Right lung (tissue), 5 donors: Measurements from ENCODE around the gene SPATS2. TPM values are rescaled to one million over a fixed set of nuclear protein-coding genes. Genes with fewer than 3 reads are reported as not detected.
"Not testable (repeated sequence)": the region's sequence is repeated elsewhere in the genome, so short reads cannot be mapped to it uniquely, and the experiment has no call there.

Experiments used
- DNase-seq, 2 donors: peaks; one replicate each; pipeline ENCODE4 v3.0.0-alpha.2; 2013
- polyA plus RNA-seq, 5 donors: library from polyadenylated mRNA; unstranded; fragments of 120-200 nt; gene quantifications; one replicate each; pipeline versions ENCODE4 v1.2.1 to v1.2.3, GENCODE V29; 2013; ENCODE audit warnings: inconsistent platforms in 1 of 5, low replicate concordance in 1 of 5; ENCODE audit not compliant: insufficient read length in 5 of 5, insufficient read depth in 1 of 5

The SPATS2 gene
- polyA plus RNA-seq, 5 donors: 55.9 to 77.0 (median 66.8) TPM

- no peak for DNase-seq
Measured at GRCh38 chr12:49397000-49397399, 29.7 kb downstream of the SPATS2 start.

DNA sequence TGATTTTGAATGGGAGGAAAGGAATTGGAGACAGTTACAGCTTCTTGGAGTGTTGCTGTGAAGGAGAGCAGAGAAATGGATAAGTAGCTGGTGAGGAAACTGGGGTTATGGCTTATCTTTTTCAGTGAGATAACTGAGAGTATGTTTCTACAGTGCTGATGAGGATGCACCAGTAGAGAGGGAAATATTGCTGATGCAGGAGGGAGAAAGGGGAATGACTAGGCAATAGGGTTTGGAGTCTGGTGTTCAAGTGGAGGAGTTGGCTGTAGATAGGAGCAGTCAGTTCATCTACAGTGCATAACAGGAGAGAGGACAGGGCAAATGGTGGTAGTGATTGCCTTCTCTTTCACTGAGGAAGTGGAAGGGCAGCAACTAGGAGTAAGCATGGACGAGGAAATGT is 33.0 kb downstream of the SPATS2 start:
- no peak for DNase-seq

- no peak for DNase-seq
Measured at GRCh38 chr12:49403971-49404450, 36.7 kb downstream of the SPATS2 start.

DNA sequence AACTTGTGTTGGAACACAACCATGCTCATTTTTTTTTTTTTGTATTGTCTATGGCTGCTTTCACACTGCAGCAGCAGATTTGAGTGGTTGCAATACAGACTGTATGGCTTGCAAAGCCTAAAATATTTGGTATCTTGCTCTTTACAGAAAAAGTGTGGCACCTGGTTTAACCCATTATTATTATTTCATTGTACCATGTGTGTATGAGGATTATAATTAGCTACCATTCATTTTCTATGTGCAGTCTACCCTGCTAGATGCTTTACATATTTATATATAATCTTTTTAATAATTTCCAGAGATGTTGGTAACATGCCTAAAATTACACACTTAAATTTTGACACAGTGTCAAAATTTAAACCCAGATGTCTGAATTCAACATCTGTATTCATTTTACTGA is 37.7 kb downstream of the SPATS2 start:
- DNase-seq: no peak

GRCh38 chr12:49410818-49411217 is 43.6 kb downstream of the SPATS2 start:
- no peak for DNase-seq

GRCh38 chr12:49413010-49413409 is 45.7 kb downstream of the SPATS2 start:
- DNase-seq: no peak

GRCh38 chr12:49413796-49414195 is 46.5 kb downstream of the SPATS2 start:
- DNase-seq: peak in 1 of 2 donors; percentile 6

GRCh38 chr12:49414364-49414763 is 47.1 kb downstream of the SPATS2 start:
- DNase-seq: no peak

GRCh38 chr12:49415521-49415970 is 48.3 kb downstream of the SPATS2 start:
- DNase-seq: no peak

- no peak for DNase-seq
Measured at GRCh38 chr12:49416892-49417291, 49.6 kb downstream of the SPATS2 start.

GRCh38 chr12:49417558-49417957 is 50.3 kb downstream of the SPATS2 start:
- no peak for DNase-seq

DNA sequence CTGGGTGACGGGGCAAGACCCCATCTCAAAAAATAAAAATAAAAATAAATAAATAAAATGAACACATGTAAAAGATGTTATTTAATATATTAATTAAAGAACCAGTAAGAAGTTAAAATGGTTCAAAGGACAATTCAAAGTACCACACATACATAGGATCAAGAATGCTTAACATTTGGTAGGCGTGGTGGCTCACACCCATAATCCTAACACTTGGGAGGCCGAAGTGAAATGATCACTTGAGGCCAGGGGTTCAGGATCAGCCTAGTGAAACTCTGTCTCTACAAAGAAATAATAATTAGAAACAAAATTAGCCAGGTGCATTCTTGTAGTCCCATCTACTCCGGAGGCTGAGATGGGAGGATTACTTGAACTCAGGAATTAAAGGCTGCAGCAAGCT is 53.3 kb downstream of the SPATS2 start:
- DNase-seq: no peak

DNA sequence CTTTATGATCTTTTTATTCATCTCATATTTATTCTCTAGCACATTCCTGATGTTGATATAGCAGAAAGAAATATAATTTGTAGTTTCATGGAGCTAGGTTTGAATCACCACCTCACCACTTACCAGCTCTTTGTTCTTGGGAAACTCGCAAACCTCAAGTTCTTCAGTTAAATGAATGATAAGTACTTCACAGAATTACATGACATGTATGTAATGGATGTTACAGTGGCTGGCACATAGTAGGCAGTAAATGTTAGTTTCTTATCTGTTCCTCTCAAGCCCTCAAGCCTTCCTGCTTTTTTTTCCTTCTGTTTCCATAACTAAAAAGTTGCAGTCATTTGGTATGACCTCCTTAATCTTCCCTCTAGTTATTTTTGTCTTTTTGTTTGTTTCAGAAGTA is 54.9 kb downstream of the SPATS2 start:
- no peak for DNase-seq

DNA sequence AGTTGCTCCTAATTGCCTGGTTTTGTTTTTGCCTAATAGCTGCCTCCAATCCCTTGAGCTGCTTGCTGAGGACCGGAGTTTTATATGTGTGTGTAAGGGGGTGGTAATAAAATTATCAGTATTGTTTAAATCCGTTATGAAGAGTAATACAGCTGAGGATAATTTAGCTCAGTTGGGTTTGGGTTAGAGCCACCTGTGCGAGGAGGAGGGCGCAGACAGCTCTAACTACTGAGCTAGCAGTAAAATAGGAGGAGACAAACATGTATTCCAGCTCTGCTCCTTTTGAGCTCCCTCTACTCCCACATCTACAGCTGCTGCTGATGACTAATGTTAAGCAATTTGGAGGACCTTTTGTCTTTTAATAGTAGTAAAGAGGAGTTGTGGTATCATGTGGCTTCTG is 61.5 kb downstream of the SPATS2 start:
- DNase-seq: no peak

- DNase-seq: no peak
Measured at GRCh38 chr12:49432616-49433015, 65.4 kb downstream of the SPATS2 start.

DNA sequence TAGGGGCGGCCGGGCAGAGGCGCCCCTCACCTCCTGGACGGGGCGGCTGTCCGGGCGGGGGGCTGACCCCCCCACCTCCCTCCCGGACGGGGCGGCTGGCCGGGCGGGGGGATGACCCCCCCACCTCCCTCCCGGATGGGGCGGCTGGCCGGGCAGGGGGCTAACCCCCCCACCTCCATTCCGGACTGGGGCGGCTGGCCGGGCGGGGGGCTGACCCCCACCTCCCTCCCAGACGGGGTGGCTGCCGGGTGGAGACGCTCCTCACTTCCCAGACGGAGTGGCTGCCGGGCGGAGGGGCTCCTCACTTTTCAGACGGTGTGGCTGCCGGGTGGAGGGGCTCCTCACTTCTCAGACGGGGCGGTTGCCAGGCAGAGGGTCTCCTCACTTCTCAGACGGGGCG is 69.5 kb downstream of the SPATS2 start:
- DNase-seq: not testable (repeated sequence)

DNA sequence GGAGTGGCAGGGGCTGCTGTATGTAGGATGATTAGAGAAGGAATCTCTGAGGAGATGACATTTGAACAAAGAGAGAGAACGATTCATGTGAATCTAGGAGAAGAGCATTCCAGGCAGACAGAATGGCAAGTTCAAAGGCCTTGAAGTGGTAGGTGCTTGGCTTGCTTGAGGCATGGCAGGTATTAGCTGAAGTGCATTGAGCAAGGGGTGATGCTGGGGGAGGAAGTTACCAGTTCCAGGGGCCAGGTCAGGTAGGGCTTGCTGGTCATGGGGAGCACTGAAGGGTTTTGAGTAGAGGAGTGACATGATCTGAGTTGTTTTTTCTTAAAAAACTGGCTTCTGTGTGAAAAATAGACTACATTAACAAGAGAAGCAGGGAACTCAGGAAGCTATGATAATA is 71.8 kb downstream of the SPATS2 start:
- peak in 1 of 2 donors; percentile 2 for DNase-seq

- no peak for DNase-seq
Measured at GRCh38 chr12:49440035-49440434, 72.8 kb downstream of the SPATS2 start.

- DNase-seq: no peak
Measured at GRCh38 chr12:49442915-49443314, 75.7 kb downstream of the SPATS2 start.

DNA sequence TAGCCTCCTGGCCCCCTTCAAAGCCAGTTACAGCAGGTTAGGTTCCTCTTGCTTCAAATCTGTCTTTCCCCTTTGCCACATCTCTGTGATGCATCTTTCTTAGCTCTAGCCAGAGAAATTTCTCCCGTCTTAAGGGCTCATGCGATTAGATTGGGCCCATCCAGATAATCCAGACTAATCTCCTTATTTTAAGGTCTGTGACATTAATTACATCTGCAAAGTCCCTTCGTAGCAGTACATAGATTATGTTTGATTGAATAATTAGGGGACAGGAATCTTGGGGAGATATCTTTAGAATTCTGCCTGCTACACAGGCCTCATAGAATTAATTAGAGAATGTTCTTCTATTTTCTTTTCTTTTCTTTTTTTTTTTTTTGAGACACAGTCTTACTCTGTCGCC is 79.3 kb downstream of the SPATS2 start:
- DNase-seq: no peak

DNA sequence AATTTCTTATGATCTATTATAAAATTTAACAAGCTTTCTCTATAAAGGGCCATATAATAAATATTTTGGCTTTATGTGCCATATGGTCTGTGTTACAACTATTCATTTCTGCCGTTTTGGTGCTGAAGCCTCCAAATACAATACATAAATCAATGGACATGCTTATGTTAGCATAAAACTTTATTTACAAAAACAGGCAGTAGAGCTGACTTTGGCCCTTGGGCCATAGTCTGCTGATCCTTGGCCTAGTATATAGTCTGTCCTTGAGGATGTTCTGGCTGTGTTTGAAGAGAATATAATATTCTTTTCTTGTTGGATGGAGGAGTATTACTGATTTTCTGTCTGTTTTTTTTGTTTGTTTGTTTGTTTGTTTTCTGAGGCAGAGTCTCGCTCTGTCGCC is 81.6 kb downstream of the SPATS2 start:
- no peak for DNase-seq

- DNase-seq: no peak
Measured at GRCh38 chr12:49451468-49452259, 84.4 kb downstream of the SPATS2 start.

DNA sequence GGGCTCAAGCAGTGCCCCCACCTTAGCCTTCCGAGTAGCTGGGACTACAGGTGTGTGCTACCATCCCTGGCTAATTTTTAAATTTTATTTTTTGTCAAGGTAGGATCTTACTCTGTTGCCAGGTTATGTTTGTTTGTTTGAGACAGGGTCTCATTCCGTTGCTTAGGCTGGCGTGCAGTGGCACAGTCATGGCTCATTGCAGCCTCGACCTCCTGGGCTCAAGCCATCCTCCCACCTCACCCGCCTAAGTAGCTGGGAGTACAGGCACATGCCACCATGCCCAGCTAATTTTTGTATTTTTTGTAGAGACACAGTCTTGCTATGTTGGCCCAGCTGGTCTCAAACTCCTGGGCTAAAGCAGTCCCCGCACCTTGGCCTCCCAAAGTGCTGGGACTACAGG is 88.2 kb downstream of the SPATS2 start:
- no peak for DNase-seq

- DNase-seq: no peak
Measured at GRCh38 chr12:49456131-49456679, 88.9 kb downstream of the SPATS2 start.
